Spleen (tissue), 11 donors: Measurements from ENCODE around the gene LONRF2. TPM values are rescaled to one million over a fixed set of nuclear protein-coding genes. Genes with fewer than 3 reads are reported as not detected.

Experiments used
- DNase-seq: peaks from one replicate; pipeline ENCODE4 v3.0.0-alpha.2; 2020
- H3K27ac ChIP-seq, 8 donors: fragments of 200-600 bp; sonication (generic) in 7 of 8; 1 replicate in 4 of 8; 2 replicates in 4 of 8; pipeline versions ENCODE4 v1.5.0 to v1.8.0; 2016 to 2021; ENCODE audit warnings: inconsistent platforms in 4 of 8, mild to moderate bottlenecking in 4 of 8, moderate library complexity in 1 of 8
- H3K27me3 ChIP-seq, 7 donors: fragments of 200-600 bp; sonication (generic) in 6 of 7; replicated peaks in 1 of 7; 1 replicate in 4 of 7; 2 replicates in 3 of 7; pipeline versions ENCODE4 v1.5.0 to v1.8.0; 2016 to 2021; ENCODE audit warnings: inconsistent platforms in 3 of 7, mild to moderate bottlenecking in 1 of 7
- H3K36me3 ChIP-seq, 6 donors: fragments of 200-600 bp; sonication (generic) in 5 of 6; 1 replicate in 4 of 6; 2 replicates in 2 of 6; pipeline versions ENCODE4 v1.5.0 to v1.8.0; 2016 to 2021; ENCODE audit warnings: inconsistent platforms in 2 of 6
- H3K4me1 ChIP-seq, 6 donors: fragments of 200-600 bp; sonication (generic) in 5 of 6; 1 replicate in 3 of 6; 2 replicates in 3 of 6; pipeline versions ENCODE4 v1.5.0 to v1.8.0; 2016 to 2021; ENCODE audit warnings: inconsistent platforms in 3 of 6
- H3K4me3 ChIP-seq, 8 donors: fragments of 200-600 bp; sonication (generic) in 7 of 8; 1 replicate in 4 of 8; 2 replicates in 4 of 8; pipeline versions ENCODE4 v1.5.0 to v1.8.0; 2016 to 2021; ENCODE audit warnings: inconsistent platforms in 4 of 8, mild to moderate bottlenecking in 4 of 8, moderate library complexity in 2 of 8
- H3K9me3 ChIP-seq, 8 donors: fragments of 200-600 bp; sonication (generic) in 7 of 8; 1 replicate in 4 of 8; 2 replicates in 4 of 8; pipeline versions ENCODE4 v1.5.0 to v1.8.0; 2016 to 2021; ENCODE audit warnings: inconsistent platforms in 4 of 8
- POLR2A ChIP-seq, 3 donors: fragments of 450-650 bp; IDR thresholded peaks; one replicate each; pipeline ENCODE4 v1.5.1; 2017; ENCODE audit warnings: antibody characterized with exemption in 3 of 3, mild to moderate bottlenecking in 1 of 3
- POLR2AphosphoS5 ChIP-seq, 3 donors: sonication (generic); formaldehyde crosslinking; IDR thresholded peaks; one replicate each; pipeline ENCODE4 v1.5.1; 2017; ENCODE audit warnings: antibody characterized with exemption in 3 of 3
- WGBS, 5 donors: extraction: QIAGEN DNeasy Blood & Tissue Kit in 3 of 5; methylation state at CpG; one replicate each; pipeline versions ENCODE4 v1.1.5 to v1.1.7; 2013 to 2018; 5-methylcytosine and 5-hydroxymethylcytosine counted together
- intact Hi-C: fragments of 100-400 bp; cut with DNase I; formaldehyde crosslinking; loops from one replicate; pipeline ENCODE4 v1.15.0; 2023; ENCODE audit warnings: low total_unique reads
- polyA plus RNA-seq, 3 donors: library from polyadenylated mRNA; stranded (reverse); fragments of 200-250 nt; gene quantifications; one replicate each; pipeline ENCODE4 v1.2.1, GENCODE V29; 2013
- total RNA-seq, 7 donors: library from RNA; depleted of rRNA in 3 of 7; stranded (reverse); fragments of >200 nt in 3 of 7; fragmentation: NEBNext Ultra II Directional in 4 of 7; extraction: Animal tissue kit (Norgen Biotek cat#: 25700) in 4 of 7; gene quantifications; one replicate each; pipeline versions ENCODE4 v1.1.0 to v1.2.1, GENCODE V29; 2016 to 2021
- TF ChIP-seq, protein P1 (sequence below), 11 experiments: fragments of 200-600 bp in 7 of 11; fragments of 450-650 bp in 4 of 11; sonication (generic) in 4 of 11; IDR thresholded peaks in 8 of 11; conservative IDR thresholded peaks in 3 of 11; 1 replicate in 7 of 11; 2 replicates in 4 of 11; pipeline versions ENCODE4 v1.4.0 to v1.8.0; 2016 to 2021; ENCODE audit warnings: antibody characterized with exemption in 11 of 11, inconsistent platforms in 4 of 11, mild to moderate bottlenecking in 1 of 11
- donor health status: healthy with polysubstance abuse.
- donor health status: DM: no; HTN: no; CAD: no; lungs with moderate emphysema.
- donor health status: DM: no; HTN: no; CAD: no.
- donor health status: Bipolar disorder and iron deficiency.
- donor health status: healthy.
- donor health status: DM: no; HTN: no; CAD: no.
- donor health status: DM: yes; HTN: yes; CAD: no.

Gene LONRF2
- total and polyA plus RNA-seq, 10 donors = 0.11 to 4.9 (median 1.9) TPM

DNA sequence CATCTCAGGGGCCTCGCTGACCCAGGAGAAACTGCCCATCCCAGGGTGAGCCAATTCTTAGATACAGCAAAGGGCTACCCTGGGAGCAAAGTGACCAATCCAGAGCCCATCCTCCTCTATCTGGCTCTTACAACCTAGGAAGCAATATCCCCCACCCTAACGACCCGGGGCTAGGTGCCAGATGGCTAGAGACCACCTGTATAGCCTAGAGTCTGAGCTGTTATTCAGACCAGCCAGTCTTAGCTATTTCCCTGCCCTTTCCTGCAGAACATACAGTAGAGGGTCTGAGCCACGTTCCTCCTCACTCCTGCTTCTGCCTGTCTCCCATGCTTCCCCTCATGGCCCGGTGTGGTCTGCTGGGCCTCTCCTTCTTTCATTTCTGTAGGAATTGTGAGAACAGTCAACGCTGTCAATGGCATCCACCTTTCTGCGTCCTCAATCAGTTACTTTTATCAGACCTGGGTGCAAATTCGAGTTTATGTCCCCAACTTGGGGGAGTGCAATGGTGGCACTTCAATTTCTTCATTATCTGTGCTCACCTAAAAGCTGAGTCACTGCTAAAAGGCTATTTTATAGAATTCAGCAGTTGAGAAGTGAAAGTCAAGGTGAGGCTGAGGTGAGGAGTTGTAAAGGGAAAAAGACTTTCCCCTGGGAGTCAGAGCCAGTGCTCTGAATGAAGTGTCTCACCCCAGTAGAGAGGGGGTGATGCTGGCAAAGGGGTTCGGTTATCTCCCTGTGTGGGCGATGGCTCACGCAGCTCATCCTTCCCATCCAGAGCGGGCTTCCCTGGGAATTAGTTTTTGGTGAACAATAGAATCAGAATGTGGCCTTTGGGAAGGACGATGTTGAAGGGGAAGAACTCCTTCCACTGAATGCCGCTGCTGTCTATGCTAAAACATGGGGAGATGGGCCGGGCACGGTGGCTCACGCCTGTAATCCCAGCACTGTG lies 42.4 kb downstream of the LONRF2 start:
- H3K27me3 ChIP-seq = peaks cover 0 to 6% (median 0%) of the 10 kb centered on the region in 7 donors
- intact Hi-C loops = no loop called here
- 80 to 89% (median 86%) methylated on average over 17 of the region's 17 CpGs for WGBS, 5 donors
- no peaks in the 10 kb centered on the region for H3K4me1 ChIP-seq
- no peak for DNase-seq
- no peak overlapping the region for H3K4me3 ChIP-seq
- H3K36me3 ChIP-seq = no peaks in the 10 kb centered on the region
- H3K9me3 ChIP-seq = no peaks in the 10 kb centered on the region
- H3K27ac ChIP-seq = peak overlapping the region in 2 of 8 donors; percentile 56 to 69
- no peak for TF ChIP-seq POLR2A (IDR thresholded peaks at IDR 0.05)
- TF ChIP-seq, protein P1, sequence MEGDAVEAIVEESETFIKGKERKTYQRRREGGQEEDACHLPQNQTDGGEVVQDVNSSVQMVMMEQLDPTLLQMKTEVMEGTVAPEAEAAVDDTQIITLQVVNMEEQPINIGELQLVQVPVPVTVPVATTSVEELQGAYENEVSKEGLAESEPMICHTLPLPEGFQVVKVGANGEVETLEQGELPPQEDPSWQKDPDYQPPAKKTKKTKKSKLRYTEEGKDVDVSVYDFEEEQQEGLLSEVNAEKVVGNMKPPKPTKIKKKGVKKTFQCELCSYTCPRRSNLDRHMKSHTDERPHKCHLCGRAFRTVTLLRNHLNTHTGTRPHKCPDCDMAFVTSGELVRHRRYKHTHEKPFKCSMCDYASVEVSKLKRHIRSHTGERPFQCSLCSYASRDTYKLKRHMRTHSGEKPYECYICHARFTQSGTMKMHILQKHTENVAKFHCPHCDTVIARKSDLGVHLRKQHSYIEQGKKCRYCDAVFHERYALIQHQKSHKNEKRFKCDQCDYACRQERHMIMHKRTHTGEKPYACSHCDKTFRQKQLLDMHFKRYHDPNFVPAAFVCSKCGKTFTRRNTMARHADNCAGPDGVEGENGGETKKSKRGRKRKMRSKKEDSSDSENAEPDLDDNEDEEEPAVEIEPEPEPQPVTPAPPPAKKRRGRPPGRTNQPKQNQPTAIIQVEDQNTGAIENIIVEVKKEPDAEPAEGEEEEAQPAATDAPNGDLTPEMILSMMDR (IDR thresholded peaks at IDR 0.05 in 8 of 11, conservative IDR thresholded peaks at IDR 0.05 in 3 of 11) = no peak
- no peak for TF ChIP-seq POLR2AphosphoS5 (IDR thresholded peaks at IDR 0.05)

DNA sequence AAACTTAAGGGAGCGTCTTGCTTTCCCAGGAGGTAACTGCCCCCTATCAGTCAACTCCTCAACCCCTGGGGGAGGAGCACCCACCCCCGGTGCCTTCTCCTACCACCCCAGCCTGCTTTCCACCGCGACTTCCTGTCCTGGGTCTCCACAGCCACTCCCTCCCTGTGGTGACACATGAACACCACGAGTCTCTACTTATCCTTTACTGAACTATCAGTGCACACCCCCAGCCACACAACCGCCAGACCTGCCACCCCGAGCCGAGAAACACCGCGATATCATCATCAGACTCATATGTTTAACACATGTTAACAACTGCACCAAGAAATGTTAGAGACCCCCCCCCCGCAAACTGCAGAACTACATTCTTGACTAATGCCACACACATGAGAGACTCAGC lies 43.3 kb downstream of the LONRF2 start:
- Histone ChIP-seq H3K4me1 (no peaks in the 10 kb centered on the region), H3K4me3 (no peak overlapping the region), H3K36me3 (no peaks in the 10 kb centered on the region), H3K27me3 (peaks cover 0 to 6% (median 0%) of the 10 kb centered on the region in 7 donors), H3K27ac (no peak overlapping the region), H3K9me3 (no peaks in the 10 kb centered on the region)
- DNase-seq = no peak
- TF ChIP-seq POLR2AphosphoS5 (IDR thresholded peaks at IDR 0.05) = no peak
- TF ChIP-seq POLR2A (IDR thresholded peaks at IDR 0.05) = no peak
- TF ChIP-seq, protein P1 (IDR thresholded peaks at IDR 0.05 in 8 of 11, conservative IDR thresholded peaks at IDR 0.05 in 3 of 11) = no peak
- intact Hi-C loops = no loop called here
- 79 to 81% (median 80%) methylated on average over 11 of the region's 11 CpGs for WGBS, 5 donors

DNA sequence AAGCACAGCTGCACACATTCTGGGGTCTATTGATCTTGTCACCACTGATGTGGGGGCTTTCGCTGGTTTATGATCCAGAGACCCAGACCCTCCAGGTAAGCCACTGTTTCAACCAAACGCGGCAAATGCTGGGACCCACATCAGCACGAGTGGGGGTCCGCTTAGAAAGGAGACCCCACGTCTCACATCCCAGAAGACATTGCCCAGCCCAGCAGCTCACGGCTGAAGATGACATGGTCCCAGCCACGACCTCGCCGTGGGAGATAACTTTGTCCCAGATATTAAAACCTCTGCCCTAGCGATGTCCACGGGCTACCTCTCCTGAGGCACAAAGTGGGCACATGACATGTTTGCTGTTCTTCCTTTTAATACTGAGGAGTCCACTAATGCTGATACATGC lies 43.8 kb downstream of the LONRF2 start:
- no peak for DNase-seq
- H3K27ac ChIP-seq = no peak overlapping the region
- peaks cover 0 to 6% (median 0%) of the 10 kb centered on the region in 7 donors for H3K27me3 ChIP-seq
- intact Hi-C loops = no loop called here
- no peaks in the 10 kb centered on the region for H3K36me3 ChIP-seq
- 85 to 92% (median 86%) methylated on average over 11 to 12 of the region's 12 CpGs for WGBS, 5 donors
- TF ChIP-seq, protein P1 (IDR thresholded peaks at IDR 0.05 in 8 of 11, conservative IDR thresholded peaks at IDR 0.05 in 3 of 11) = no peak
- TF ChIP-seq POLR2A (IDR thresholded peaks at IDR 0.05) (no peak), POLR2AphosphoS5 (IDR thresholded peaks at IDR 0.05) (no peak)
- no peaks in the 10 kb centered on the region for H3K9me3 ChIP-seq
- H3K4me3 ChIP-seq = no peak overlapping the region
- no peaks in the 10 kb centered on the region for H3K4me1 ChIP-seq

DNA sequence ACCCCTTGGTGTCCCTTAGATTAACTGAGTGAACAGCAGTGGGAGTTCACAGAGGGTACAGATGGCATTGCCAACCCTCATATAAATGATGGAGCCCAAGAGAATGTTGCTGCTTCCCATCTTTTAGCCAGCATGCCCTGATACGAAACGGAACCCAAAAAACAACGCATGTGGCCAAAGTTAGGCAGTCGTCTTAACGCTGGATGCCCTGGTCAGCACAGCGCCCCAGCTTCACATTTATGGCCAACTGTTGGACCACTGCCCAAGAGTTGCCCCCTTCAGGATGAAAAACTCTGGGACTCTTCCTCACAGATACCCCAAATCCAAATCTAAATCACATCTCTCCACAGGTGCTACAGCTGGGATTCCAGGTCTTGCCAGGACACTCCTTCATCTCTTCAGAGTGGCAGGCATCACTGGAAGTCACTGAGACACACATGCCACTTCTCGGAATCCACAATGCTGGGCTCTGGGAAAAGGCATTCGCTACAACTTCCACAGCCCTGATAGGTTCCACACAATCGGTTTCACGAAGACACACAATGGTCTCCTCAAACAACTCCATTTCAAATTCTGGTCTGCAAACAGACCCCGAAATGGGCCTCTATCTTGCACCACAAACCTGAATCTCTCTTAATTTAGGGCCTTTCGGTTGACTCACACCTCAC lies 44.6 kb downstream of the LONRF2 start:
- Histone ChIP-seq H3K27ac (no peak overlapping the region), H3K4me3 (no peak overlapping the region), H3K27me3 (peaks cover 0 to 6% (median 0%) of the 10 kb centered on the region in 7 donors), H3K9me3 (no peaks in the 10 kb centered on the region), H3K36me3 (no peaks in the 10 kb centered on the region), H3K4me1 (no peaks in the 10 kb centered on the region)
- 93 to 96% (median 93%) methylated on average over 9 to 12 of the region's 12 CpGs for WGBS, 5 donors
- no peak for DNase-seq
- intact Hi-C loops = no loop called here
- TF ChIP-seq POLR2A (IDR thresholded peaks at IDR 0.05) = no peak
- TF ChIP-seq, protein P1 (IDR thresholded peaks at IDR 0.05 in 8 of 11, conservative IDR thresholded peaks at IDR 0.05 in 3 of 11) = no peak
- TF ChIP-seq POLR2AphosphoS5 (IDR thresholded peaks at IDR 0.05) = no peak
